HG03432 (cell line): ENCODE results near the gene FOXJ1.

Source experiments
- ATAC-seq: cut with Tn5 transposase; IDR thresholded peaks from one replicate; pipeline ENCODE4 v1.9.1; 2021; ENCODE audit warnings: mild to moderate bottlenecking, moderate library complexity; ENCODE audit not compliant: unreplicated experiment

FOXJ1 gene

GRCh38 chr17:76142039-76142584 lies 1.1 kb upstream of the FOXJ1 start:
- ATAC-seq, result no peak

GRCh38 chr17:76140661-76141211 lies 309 bp downstream of the FOXJ1 start:
- ATAC-seq, result no peak

GRCh38 chr17:76139801-76140660 lies 1.0 kb downstream of the FOXJ1 start:
- ATAC-seq, result no peak

- no peak for ATAC-seq
These were observed 1.9 kb downstream of the FOXJ1 start for GRCh38 chr17:76138896-76139752.

- no peak for ATAC-seq
These were observed 2.7 kb downstream of the FOXJ1 start for GRCh38 chr17:76138234-76138895.

GRCh38 chr17:76137351-76138233 lies 3.5 kb downstream of the FOXJ1 start:
- ATAC-seq, result no peak

- no peak for ATAC-seq
These were observed 4.1 kb downstream of the FOXJ1 start for GRCh38 chr17:76137001-76137350.

GRCh38 chr17:76136276-76137000 lies 4.6 kb downstream of the FOXJ1 start:
- ATAC-seq, result no peak

GRCh38 chr17:76135810-76136188 lies 5.2 kb downstream of the FOXJ1 start:
- no peak for ATAC-seq

GRCh38 chr17:76134911-76135809 lies 5.9 kb downstream of the FOXJ1 start:
- ATAC-seq, result no peak

- no peak for ATAC-seq
These were observed 8.3 kb downstream of the FOXJ1 start for GRCh38 chr17:76132574-76133338.

- no peak for ATAC-seq
These were observed 9.1 kb downstream of the FOXJ1 start for GRCh38 chr17:76131692-76132573.

- no peak for ATAC-seq
These were observed 9.9 kb downstream of the FOXJ1 start for GRCh38 chr17:76131051-76131691.

- no peak for ATAC-seq
These were observed 10.6 kb downstream of the FOXJ1 start for GRCh38 chr17:76130473-76130872.

- no peak for ATAC-seq
These were observed 15.1 kb downstream of the FOXJ1 start for GRCh38 chr17:76125922-76126321.

- no peak for ATAC-seq
These were observed 15.7 kb downstream of the FOXJ1 start for GRCh38 chr17:76125391-76125675.
